ENCODE data around the gene INSR. TPM values are rescaled to one million over a fixed set of nuclear protein-coding genes. Genes with fewer than 3 reads are reported as not detected.

Gene INSR
- total RNA-seq, 4 donors from 2014 or later: 38.9 to 101 (median 67.7) TPM

GRCh38 chr19:7203332-7203731 lies 90.9 kb downstream of the INSR start:
- H3K4me3 ChIP-seq (replicated peaks in 1 of 3): no peak overlapping the region
- 90 to 93% methylated on average over 12 of the region's 12 CpGs for WGBS, 2 donors
- H3K27ac ChIP-seq: no peak overlapping the region
- H3K4me1 ChIP-seq: peaks cover 5 to 12% of the 10 kb centered on the region in 2 donors
- H3K36me3 ChIP-seq: no peaks in the 10 kb centered on the region
- H3K9me3 ChIP-seq: no peaks in the 10 kb centered on the region
- TF ChIP-seq POLR2A (IDR thresholded peaks at IDR 0.05): no peak
- no peak for TF ChIP-seq CTCF (IDR thresholded peaks at IDR 0.05)
- intact Hi-C loops (cut with DNase I): no loop called here
- no peaks in the 10 kb centered on the region for H3K27me3 ChIP-seq
- no peak for DNase-seq

GRCh38 chr19:7202888-7203287 lies 91.3 kb downstream of the INSR start:
- H3K27me3 ChIP-seq: no peaks in the 10 kb centered on the region
- H3K36me3 ChIP-seq: no peaks in the 10 kb centered on the region
- no peak overlapping the region for H3K27ac ChIP-seq
- no peaks in the 10 kb centered on the region for H3K9me3 ChIP-seq
- DNase-seq: no peak
- WGBS, 2 donors: 96 to 98% methylated on average over 2 of the region's 2 CpGs
- no peak for TF ChIP-seq POLR2A (IDR thresholded peaks at IDR 0.05)
- no peak for TF ChIP-seq CTCF (IDR thresholded peaks at IDR 0.05)
- intact Hi-C loops (cut with DNase I): no loop called here
- peaks cover 6 to 8% of the 10 kb centered on the region in 2 donors for H3K4me1 ChIP-seq
- no peak overlapping the region for H3K4me3 ChIP-seq (replicated peaks in 1 of 3)

GRCh38 chr19:7200736-7201135 lies 93.5 kb downstream of the INSR start:
- no peak overlapping the region for H3K27ac ChIP-seq
- H3K4me1 ChIP-seq: peaks cover 6 to 9% of the 10 kb centered on the region in 2 donors
- DNase-seq: no peak
- no peaks in the 10 kb centered on the region for H3K36me3 ChIP-seq
- no peaks in the 10 kb centered on the region for H3K9me3 ChIP-seq
- no peak for TF ChIP-seq POLR2A (IDR thresholded peaks at IDR 0.05)
- no peak for TF ChIP-seq CTCF (IDR thresholded peaks at IDR 0.05)
- H3K4me3 ChIP-seq (replicated peaks in 1 of 3): no peak overlapping the region
- 91 to 93% methylated on average over 4 of the region's 4 CpGs for WGBS, 2 donors
- intact Hi-C loops (cut with DNase I): no loop called here
- no peaks in the 10 kb centered on the region for H3K27me3 ChIP-seq

- no peak for DNase-seq
- 79 to 82% methylated on average over 14 of the region's 14 CpGs for WGBS, 2 donors
- TF ChIP-seq CTCF (IDR thresholded peaks at IDR 0.05) (no peak), POLR2A (IDR thresholded peaks at IDR 0.05) (no peak)
- Histone ChIP-seq H3K27me3 (no peaks in the 10 kb centered on the region), H3K36me3 (no peaks in the 10 kb centered on the region), H3K27ac (no peak overlapping the region), H3K4me3 (replicated peaks in 1 of 3) (no peak overlapping the region), H3K4me1 (peaks cover 6 to 9% of the 10 kb centered on the region in 2 donors), H3K9me3 (no peaks in the 10 kb centered on the region)
- intact Hi-C loops (cut with DNase I): loop anchor here (5.0 kb wide), 1 partner anchor 92 kb away; the partner anchor contains the start of gene INSR
Measured at GRCh38 chr19:7199613-7200533, 94.3 kb downstream of the INSR start.

Data from thyroid gland (tissue), 4 donors.